Right hindlimb (tissue), 1 donor: ENCODE data around the gene CDKN1A.
"Not testable (repeated sequence)": the region's sequence is repeated elsewhere in the genome, so short reads cannot be mapped to it uniquely, and the experiment has no call there.

ENCODE experiments used
- DNase-seq: peaks from one replicate; pipeline ENCODE4 v3.0.0-alpha.2; 2018

Gene CDKN1A

GRCh38 chr6:36722879-36723278 is 44.4 kb downstream of the CDKN1A start:
- DNase-seq: no peak

GRCh38 chr6:36723992-36724391 is 45.5 kb downstream of the CDKN1A start:
- not testable (repeated sequence) for DNase-seq

GRCh38 chr6:36724514-36725390 is 46.2 kb downstream of the CDKN1A start:
- peak; percentile 12 for DNase-seq

DNA sequence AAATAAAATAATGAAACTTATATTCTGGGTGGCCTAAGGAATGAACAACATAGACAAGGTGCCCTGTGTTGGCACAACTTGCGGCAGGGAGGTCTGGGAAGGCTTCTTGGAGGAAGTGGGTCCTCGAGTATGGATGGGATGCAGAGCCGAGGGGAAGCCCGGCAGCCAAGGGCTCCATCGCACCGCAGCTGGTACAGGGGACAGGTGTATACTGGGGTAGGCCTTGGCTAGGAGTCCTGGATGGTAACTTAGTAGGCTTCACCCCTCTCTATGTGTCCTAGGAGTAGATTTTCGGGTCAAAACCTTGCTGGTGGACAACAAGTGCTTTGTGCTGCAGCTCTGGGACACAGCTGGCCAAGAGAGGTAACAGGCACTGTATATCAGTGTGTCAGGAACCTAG is 47.1 kb downstream of the CDKN1A start:
- DNase-seq: peak; percentile 14

DNA sequence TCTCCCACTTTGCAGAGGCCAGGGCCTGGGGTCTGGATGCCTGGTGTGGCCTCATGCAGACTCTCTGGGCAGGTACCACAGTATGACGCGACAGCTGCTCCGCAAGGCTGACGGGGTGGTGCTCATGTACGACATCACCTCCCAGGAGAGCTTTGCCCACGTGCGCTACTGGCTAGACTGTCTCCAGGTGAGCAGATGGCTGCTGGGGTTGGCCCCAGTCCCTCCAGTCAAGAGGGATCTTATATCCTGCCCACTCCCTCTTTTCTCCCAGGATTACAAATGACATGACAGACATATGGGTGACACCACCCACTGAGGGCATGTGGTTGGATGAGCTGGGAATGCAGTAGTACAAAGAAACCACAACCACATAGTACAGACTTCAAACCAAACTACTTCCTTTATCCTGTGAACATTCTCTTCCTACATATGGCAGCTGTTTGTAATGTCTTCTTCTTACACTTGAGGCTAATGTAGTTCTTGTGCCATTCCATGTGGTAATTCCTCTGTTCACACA is 49.0 kb downstream of the CDKN1A start:
- DNase-seq: peak; percentile 9

- peak; percentile 11 for DNase-seq
These were observed 50.0 kb downstream of the CDKN1A start for GRCh38 chr6:36728289-36729160.

DNA sequence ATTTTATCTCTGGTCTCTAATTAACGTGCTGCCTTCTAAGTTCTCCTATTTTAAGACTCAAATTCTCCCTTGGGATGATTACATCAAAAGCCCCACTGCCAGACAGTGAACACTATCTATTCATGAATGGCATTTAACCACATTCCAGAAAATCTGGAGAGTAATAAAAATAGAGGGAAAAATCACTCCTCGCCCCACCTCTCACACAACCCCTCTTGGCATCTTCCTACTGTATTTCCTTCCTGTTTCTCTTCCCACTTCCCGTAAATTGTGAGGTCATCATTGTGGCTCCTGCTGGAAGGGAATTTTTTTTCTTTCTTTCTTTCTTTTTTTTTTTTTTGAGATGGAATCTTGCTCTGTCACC is 50.6 kb downstream of the CDKN1A start:
- peak; percentile 18 for DNase-seq

GRCh38 chr6:36730424-36731380 is 52.2 kb downstream of the CDKN1A start:
- peak; percentile 8 for DNase-seq

DNA sequence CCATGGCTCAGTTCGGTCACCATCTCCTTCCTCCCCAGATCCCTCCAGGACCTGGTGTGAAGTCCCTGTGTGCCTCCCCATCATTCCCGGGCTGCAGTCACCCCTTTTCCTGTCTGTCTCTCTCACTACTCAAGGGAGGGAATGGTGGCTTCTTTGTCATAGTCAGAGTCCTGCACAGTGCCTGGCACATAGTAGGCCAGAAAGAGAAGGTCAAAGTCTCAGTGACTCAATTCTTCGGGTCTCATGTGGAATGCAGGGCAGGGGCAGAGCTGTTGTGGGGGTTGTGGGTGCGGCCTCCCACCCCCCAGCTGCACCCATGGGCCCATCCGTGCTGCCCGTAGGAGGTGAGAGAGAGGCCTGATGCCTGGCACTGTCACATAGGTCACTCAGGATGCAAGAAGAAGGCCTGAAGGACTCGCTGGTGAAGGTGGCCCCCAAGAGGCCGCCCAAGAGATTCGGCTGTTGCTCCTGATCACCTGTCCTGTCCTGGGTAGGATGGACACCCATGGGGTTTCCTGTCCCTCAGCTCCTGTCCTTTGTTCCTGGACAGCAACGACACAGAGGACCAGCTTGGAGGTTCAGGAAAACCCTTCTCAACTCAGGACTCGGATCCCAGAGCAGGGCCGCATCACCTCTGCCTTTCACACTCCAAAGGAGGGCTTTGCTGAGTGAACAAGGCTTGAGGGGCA is 53.3 kb downstream of the CDKN1A start:
- no peak for DNase-seq

- DNase-seq: no peak
These were observed 54.8 kb downstream of the CDKN1A start for GRCh38 chr6:36733300-36733699.

- no peak for DNase-seq
These were observed 56.1 kb downstream of the CDKN1A start for GRCh38 chr6:36734486-36735060.

GRCh38 chr6:36735110-36736071 is 56.9 kb downstream of the CDKN1A start:
- DNase-seq: peak; percentile 95
